ENCODE measurements around the gene FRAS1.

GRCh38 chr4:78219825-78220224 lies 162.7 kb downstream of the FRAS1 start:
- TF ChIP-seq POLR2AphosphoS5 (IDR thresholded peaks at IDR 0.05; ENCODE audit: low read depth, low read length): no peak
- TF ChIP-seq REST (IDR thresholded peaks at IDR 0.05; ENCODE audit: insufficient read depth in 1 of 2, low read depth in 2 of 2, low read length in 2 of 2): no peak
- no peak for TF ChIP-seq TAF1 (IDR thresholded peaks at IDR 0.05; ENCODE audit: borderline replicate concordance, insufficient read depth, low read length)
- no peak for TF ChIP-seq SIN3A (IDR thresholded peaks at IDR 0.05; ENCODE audit: borderline replicate concordance, insufficient read depth, low read length)
- no peak for TF ChIP-seq FOXP2 (optimal IDR thresholded peaks at IDR 0.05; ENCODE audit: borderline replicate concordance, extremely low read depth, extremely low read length, insufficient read depth)

Measured in PFSK-1 (cell line).